C1 segment of cervical spinal cord (tissue), 14 donors: ENCODE data around the gene PTTG1.

Experiments used
- DNase-seq, 14 donors: peaks; one replicate each; lab custom pipeline; 2025; lab: John Stamatoyannopoulos, UW

PTTG1 gene

GRCh38 chr5:160471761-160472160 lies 50.1 kb downstream of the PTTG1 start:
- DNase-seq: no peak

GRCh38 chr5:160472482-160472881 lies 50.8 kb downstream of the PTTG1 start:
- DNase-seq: no peak

GRCh38 chr5:160473681-160474080 lies 52.0 kb downstream of the PTTG1 start:
- no peak for DNase-seq

GRCh38 chr5:160474084-160474483 lies 52.4 kb downstream of the PTTG1 start:
- no peak for DNase-seq

- no peak for DNase-seq
Observed at GRCh38 chr5:160475864-160476438, 54.3 kb downstream of the PTTG1 start.

- no peak for DNase-seq
Observed at GRCh38 chr5:160477266-160477970, 55.8 kb downstream of the PTTG1 start.

- no peak for DNase-seq
Observed at GRCh38 chr5:160478163-160478562, 56.5 kb downstream of the PTTG1 start.
